Brain microvascular endothelial cell (primary cell): ENCODE data around the gene BBLN.

Experiments used
- DNase-seq: peaks from one replicate; pipeline ENCODE4 v3.0.0-alpha.2; 2020
- H3K27ac ChIP-seq: fragments of 250-450 bp; sonication (Bioruptor Pico); 2 replicates; pipeline ENCODE4 v1.5.1; 2020; ENCODE audit warnings: mild to moderate bottlenecking, moderate library complexity
- H3K27me3 ChIP-seq: fragments of 250-450 bp; sonication (Bioruptor Pico); replicated peaks from 2 replicates; pipeline ENCODE4 v1.5.1; 2020; ENCODE audit warnings: mild to moderate bottlenecking
- H3K36me3 ChIP-seq: fragments of 250-450 bp; sonication (Bioruptor Pico); replicated peaks from 2 replicates; pipeline ENCODE4 v1.5.1; 2020; ENCODE audit warnings: mild to moderate bottlenecking
- H3K4me3 ChIP-seq: 2 replicates; pipeline ENCODE4 v1.5.1; 2011; ENCODE audit warnings: low read depth, mild to moderate bottlenecking, control low read depth, low read length, moderate library complexity
- CTCF ChIP-seq: IDR thresholded peaks from 2 replicates; pipeline ENCODE4 v1.5.1; 2011; ENCODE audit warnings: low read depth, mild to moderate bottlenecking, moderate library complexity, low read length, control low read depth, inconsistent platforms; ENCODE audit errors: missing control alignments
- in situ Hi-C: cut with HindIII; loops from 2 replicates; pipeline ENCODE4 v1.10.0; 2017; ENCODE audit warnings: low sequenced_read_pairs, low pct_ligation_motif_present

BBLN gene

GRCh38 chr9:128139621-128140020 lies 20.4 kb upstream of the BBLN start:
- no peak for DNase-seq
- no peak overlapping the region for H3K27ac ChIP-seq
- no peaks in the 10 kb centered on the region for H3K36me3 ChIP-seq
- no peaks in the 10 kb centered on the region for H3K27me3 ChIP-seq
- no peak overlapping the region for H3K4me3 ChIP-seq
- in situ Hi-C loops: no loop called here
- TF ChIP-seq CTCF: no peak

GRCh38 chr9:128141604-128142003 lies 18.5 kb upstream of the BBLN start:
- no peak overlapping the region for H3K27ac ChIP-seq
- no peak for TF ChIP-seq CTCF

GRCh38 chr9:128142061-128142460 lies 18.0 kb upstream of the BBLN start:
- Histone ChIP-seq H3K4me3 (no peak overlapping the region), H3K36me3 (no peaks in the 10 kb centered on the region), H3K27ac (no peak overlapping the region), H3K27me3 (no peaks in the 10 kb centered on the region)
- no peak for TF ChIP-seq CTCF
- DNase-seq: no peak
- in situ Hi-C loops: no loop called here

More at GRCh38 chr9:128141604-128142003, 18.5 kb upstream of the BBLN start:
- no peak overlapping the region for H3K4me3 ChIP-seq
- no peak for DNase-seq
- no peaks in the 10 kb centered on the region for H3K36me3 ChIP-seq
- no peaks in the 10 kb centered on the region for H3K27me3 ChIP-seq
- in situ Hi-C loops: no loop called here

GRCh38 chr9:128142596-128142995 lies 17.5 kb upstream of the BBLN start:
- no peak for DNase-seq
- H3K27ac ChIP-seq: no peak overlapping the region
- H3K36me3 ChIP-seq: no peaks in the 10 kb centered on the region
- H3K27me3 ChIP-seq: no peaks in the 10 kb centered on the region
- no peak overlapping the region for H3K4me3 ChIP-seq
- in situ Hi-C loops: no loop called here
- no peak for TF ChIP-seq CTCF

- H3K27ac ChIP-seq: no peak overlapping the region
- in situ Hi-C loops: no loop called here
- DNase-seq: no peak
- H3K36me3 ChIP-seq: no peaks in the 10 kb centered on the region
- H3K4me3 ChIP-seq: no peak overlapping the region
- H3K27me3 ChIP-seq: no peaks in the 10 kb centered on the region
- no peak for TF ChIP-seq CTCF
Observed at GRCh38 chr9:128143525-128144238, 16.4 kb upstream of the BBLN start.
